Measurements from ENCODE around the gene ARID1B. TPM values are rescaled to one million over a fixed set of nuclear protein-coding genes. Genes with fewer than 3 reads are reported as not detected.

Gene ARID1B
- total RNA-seq, 1 experiment from 2014 or later: 35.6 TPM

DNA sequence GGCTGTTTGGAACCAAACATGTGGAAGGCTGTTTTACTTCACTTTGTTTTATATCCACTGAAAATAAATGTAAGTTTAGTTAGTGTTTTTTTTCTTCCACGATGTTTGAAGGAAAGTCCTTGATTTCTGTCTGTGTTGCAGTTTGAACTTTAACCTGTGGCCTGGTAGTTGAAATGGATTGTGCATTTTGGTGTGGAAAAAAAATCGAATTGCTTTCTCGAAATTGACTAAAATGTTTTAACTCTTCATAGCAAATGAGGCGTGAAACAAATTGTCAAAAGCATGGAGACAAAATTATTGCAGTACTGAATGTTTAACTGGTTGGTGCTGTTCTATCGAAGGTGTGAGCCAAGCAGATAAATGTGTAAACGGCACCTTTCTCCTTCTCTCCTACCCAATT, 24.5 kb downstream of the ARID1B start:
- POLR2A ChIA-PET: no interaction called here
- CTCF ChIA-PET: no interaction called here
- no peak overlapping the region for H2AFZ ChIP-seq (ENCODE audit: low read depth, low read length, poor library complexity, severe bottlenecking)
- DNase-seq (ENCODE audit: low read depth, low spot score) (no peak), ATAC-seq (no peak)
- H3K4me2 ChIP-seq (ENCODE audit: low read length): no peak overlapping the region
- H3K79me2 ChIP-seq (ENCODE audit: insufficient read depth, low read length): peaks cover 78% of the 10 kb centered on the region
- no peak overlapping the region for H3K27ac ChIP-seq (ENCODE audit: low read depth, low read length)
- H3K9ac ChIP-seq (ENCODE audit: low read length): no peak overlapping the region
- H3K4me3 ChIP-seq (replicated peaks in 1 of 2; ENCODE audit: low read depth in 1 of 2, low read length in 2 of 2): no peak overlapping the region
- no peaks in the 10 kb centered on the region for H3K9me3 ChIP-seq (ENCODE audit: control insufficient read depth in 1 of 2, insufficient read depth in 1 of 2, low read depth in 1 of 2, low read length in 2 of 2)
- H3K27me3 ChIP-seq (ENCODE audit: insufficient read depth, low read length): no peaks in the 10 kb centered on the region
- RAD21 ChIA-PET (ENCODE audit: low non-redundant PET in 1 of 2, low total read pairs in 2 of 2, uncharacterized antibody in 2 of 2, unreplicated experiment in 2 of 2): no interaction called here
- no peaks in the 10 kb centered on the region for H3K36me3 ChIP-seq (ENCODE audit: control insufficient read depth in 1 of 2, insufficient read depth in 2 of 2, low read length in 2 of 2)
- BruUV-seq (replicated peaks): no TSS peak
- intact Hi-C loops (cut with micrococcal nuclease): no loop called here
- TF ChIP-seq EZH2phosphoT487 (IDR thresholded peaks at IDR 0.05; ENCODE audit: borderline replicate concordance) (no peak), JUND (IDR thresholded peaks at IDR 0.05) (no peak), RAD21 (IDR thresholded peaks at IDR 0.05; ENCODE audit: low read depth) (no peak), EZH2 (IDR thresholded peaks at IDR 0.05) (no peak), POLR2AphosphoS5 (IDR thresholded peaks at IDR 0.05; ENCODE audit: low read depth, low read length) (no peak), CBX3 (IDR thresholded peaks at IDR 0.05; ENCODE audit: low read depth) (no peak), FOSL1 (IDR thresholded peaks at IDR 0.05; ENCODE audit: low read depth) (no peak), SRF (IDR thresholded peaks at IDR 0.05; ENCODE audit: low read depth) (no peak), CEBPB (IDR thresholded peaks at IDR 0.05; ENCODE audit: low read depth) (no peak), ATF3 (IDR thresholded peaks at IDR 0.05) (no peak), ZBTB33 (IDR thresholded peaks at IDR 0.05; ENCODE audit: extremely low read depth, insufficient replicate concordance, low read length) (no peak), SP1 (IDR thresholded peaks at IDR 0.05; ENCODE audit: low read depth) (no peak), TCF7L2 (IDR thresholded peaks at IDR 0.05; ENCODE audit: borderline replicate concordance, extremely low read depth, insufficient read depth, insufficient read length) (no peak)
- peaks cover 5% of the 10 kb centered on the region; the same call in 1 of the 2 replicates for H4K20me1 ChIP-seq (ENCODE audit: insufficient read depth)
- H3K9me2 ChIP-seq (ENCODE audit: insufficient read depth): no peaks in the 10 kb centered on the region
- H3K4me1 ChIP-seq (ENCODE audit: control insufficient read depth in 1 of 2, insufficient read depth in 2 of 2, low read length in 2 of 2): no peaks in the 10 kb centered on the region
